Thymus (tissue), 11 donors: ENCODE results near the gene ABLIM2. TPM values are rescaled to one million over a fixed set of nuclear protein-coding genes. Genes with fewer than 3 reads are reported as not detected.
A peak's percentile ranks its signal among the peaks of the same experiment; 100 is the strongest.

Source experiments
- DNase-seq, 9 donors: peaks; one replicate each; pipeline ENCODE4 v3.0.0-alpha.2; 2013; ENCODE audit warnings: low spot score in 9 of 9, low read depth in 6 of 9, missing footprints in 1 of 9
- H3K27ac ChIP-seq, 2 donors: one replicate each; pipeline ENCODE4 v1.5.1; 2013; ENCODE audit warnings: control low read depth in 1 of 2, low read depth in 1 of 2, low read length in 1 of 2, mild to moderate bottlenecking in 1 of 2, moderate library complexity in 1 of 2
- H3K27me3 ChIP-seq, 2 donors: one replicate each; pipeline ENCODE4 v1.5.1; 2013; ENCODE audit warnings: low read length in 1 of 2; ENCODE audit not compliant: control insufficient read depth in 2 of 2, insufficient read depth in 1 of 2
- H3K36me3 ChIP-seq, 2 donors: one replicate each; pipeline ENCODE4 v1.5.1; 2013; ENCODE audit warnings: low read length in 1 of 2, mild to moderate bottlenecking in 1 of 2, moderate library complexity in 1 of 2; ENCODE audit not compliant: control insufficient read depth in 2 of 2, insufficient read depth in 2 of 2
- H3K4me1 ChIP-seq, 2 donors: one replicate each; pipeline ENCODE4 v1.5.1; 2013; ENCODE audit warnings: low read length in 2 of 2; ENCODE audit not compliant: control insufficient read depth in 2 of 2, insufficient read depth in 2 of 2
- H3K4me3 ChIP-seq, 2 donors: one replicate each; pipeline ENCODE4 v1.5.1; 2013; ENCODE audit warnings: low read length in 2 of 2, control low read depth in 1 of 2, mild to moderate bottlenecking in 1 of 2
- H3K9me3 ChIP-seq, 2 donors: one replicate each; pipeline ENCODE4 v1.5.1; 2013; ENCODE audit warnings: low read length in 1 of 2, mild to moderate bottlenecking in 1 of 2; ENCODE audit not compliant: control insufficient read depth in 2 of 2, insufficient read depth in 1 of 2
- WGBS: extraction: QIAGEN DNeasy Blood & Tissue Kit; methylation state at CpG from one replicate; pipeline ENCODE4 v1.1.7; 2013; 5-methylcytosine and 5-hydroxymethylcytosine counted together
- polyA plus RNA-seq: library from polyadenylated mRNA; stranded (reverse); fragments of 200-250 nt; gene quantifications from one replicate; pipeline ENCODE4 v1.2.3, GENCODE V29; 2013
- total RNA-seq: library from RNA; stranded (reverse); fragments of 120-200 nt; gene quantifications from one replicate; pipeline ENCODE4 v1.2.4, GENCODE V29; 2013
- donor health status: healthy.

The ABLIM2 gene
- total and polyA plus RNA-seq, 2 donors, result 1.0 to 7.4 TPM

DNA sequence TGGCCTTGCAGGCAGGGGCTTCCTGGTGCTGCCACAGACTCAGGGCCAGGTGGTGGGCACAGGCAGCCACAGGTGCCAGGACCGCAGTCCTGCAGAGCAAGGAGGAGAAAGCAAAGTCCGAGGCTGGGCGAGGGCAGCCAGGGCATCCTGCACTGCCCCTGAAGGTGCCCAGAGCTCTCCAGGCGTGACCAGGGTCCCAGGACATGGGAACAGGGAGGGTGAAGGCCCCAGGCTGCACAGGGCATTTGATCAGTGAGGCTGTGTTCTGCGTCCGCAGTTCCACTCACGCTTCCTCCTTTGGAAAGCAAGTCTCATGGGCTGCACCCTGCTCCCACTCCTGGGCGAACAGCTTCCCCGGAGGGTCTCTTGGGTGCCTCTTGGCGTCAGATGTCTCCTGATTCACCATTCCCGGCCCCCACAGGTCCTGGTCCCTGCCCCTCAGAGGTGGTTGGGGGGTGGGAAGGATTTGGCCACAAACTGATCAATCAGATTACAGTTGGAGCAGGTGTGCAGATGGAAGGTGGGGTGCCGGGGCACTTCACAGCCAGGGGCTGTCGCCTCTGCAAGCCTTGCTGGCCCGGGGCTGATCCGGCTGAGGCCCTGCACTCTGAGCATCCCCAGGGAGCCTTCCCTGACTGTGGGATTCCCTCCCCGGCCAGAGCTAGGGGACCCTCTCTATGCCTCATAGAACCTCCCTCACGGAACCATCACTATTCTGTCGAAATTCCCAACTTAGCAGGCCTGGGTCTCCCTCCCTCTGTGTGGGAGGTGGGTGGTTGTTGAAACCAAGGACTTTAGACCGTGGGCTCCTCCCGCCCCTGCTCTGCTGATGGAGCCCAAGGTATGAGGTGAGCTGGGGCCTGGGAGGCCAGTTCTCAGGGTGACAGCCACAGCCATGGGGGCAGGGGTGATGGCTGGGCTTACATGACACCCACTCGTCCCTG is 43.8 kb upstream of the ABLIM2 start:
- Histone ChIP-seq H3K9me3 (no peaks in the 10 kb centered on the region), H3K4me3 (peak overlapping the region; percentile 76 to 82), H3K27ac (peak overlapping the region; percentile 84 to 92), H3K4me1 (peaks cover 44 to 98% of the 10 kb centered on the region in 2 donors), H3K36me3 (peaks cover 32 to 36% of the 10 kb centered on the region in 2 donors), H3K27me3 (peaks cover 0 to 25% of the 10 kb centered on the region in 2 donors)
- DNase-seq, result peak in 1 of 9 donors; percentile 68
- WGBS, result 19% methylated on average over 21 of the region's 21 CpGs

DNA sequence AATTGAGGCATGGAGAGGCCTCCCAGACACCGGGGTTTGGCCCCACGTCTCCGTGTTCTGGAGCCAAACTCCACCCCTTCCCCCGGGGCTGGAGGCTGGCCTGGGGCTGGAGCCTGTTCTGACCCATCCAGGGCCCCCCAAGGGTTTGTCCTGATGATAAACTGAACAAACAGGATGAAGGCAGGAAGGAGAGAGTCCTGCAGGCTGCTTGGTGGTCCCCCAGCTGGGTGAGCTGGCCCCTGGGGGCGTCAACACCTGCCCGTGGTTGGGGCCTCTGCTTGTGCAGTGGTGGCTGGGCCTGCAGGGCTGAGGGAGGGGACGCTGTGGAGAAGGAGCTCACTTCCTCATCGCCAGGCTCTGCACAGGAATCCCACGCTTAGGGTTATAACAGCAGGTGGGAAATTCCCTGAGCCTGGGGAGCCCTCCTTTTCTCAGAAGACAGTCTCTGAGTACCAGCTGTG is 42.7 kb upstream of the ABLIM2 start:
- H3K4me1 ChIP-seq, result peaks cover 46 to 100% of the 10 kb centered on the region in 2 donors
- peaks cover 0 to 25% of the 10 kb centered on the region in 2 donors for H3K27me3 ChIP-seq
- H3K4me3 ChIP-seq, result peak overlapping the region; percentile 76 to 82
- 1% methylated on average over 9 of the region's 9 CpGs for WGBS
- H3K9me3 ChIP-seq, result no peaks in the 10 kb centered on the region
- peak in 2 of 9 donors; percentile 63 to 77 for DNase-seq
- H3K36me3 ChIP-seq, result peaks cover 22 to 28% of the 10 kb centered on the region in 2 donors
- H3K27ac ChIP-seq, result peak overlapping the region; percentile 84 to 92

GRCh38 chr4:8200302-8200975 is 41.8 kb upstream of the ABLIM2 start:
- Histone ChIP-seq H3K27me3 (peaks cover 0 to 25% of the 10 kb centered on the region in 2 donors), H3K4me3 (peak overlapping the region; percentile 76 to 82), H3K36me3 (peaks cover 14 to 22% of the 10 kb centered on the region in 2 donors), H3K9me3 (peaks cover 0 to 3% of the 10 kb centered on the region in 2 donors), H3K27ac (peak overlapping the region; percentile 92), H3K4me1 (peaks cover 47 to 100% of the 10 kb centered on the region in 2 donors)
- peak in 3 of 9 donors; percentile 65 to 76 (median 66) for DNase-seq
- WGBS, result 14% methylated on average over 30 of the region's 30 CpGs

- H3K27ac ChIP-seq, result peak overlapping the region; percentile 92
These were observed 41.1 kb upstream of the ABLIM2 start for GRCh38 chr4:8199594-8200301.

GRCh38 chr4:8198906-8199593 is 40.4 kb upstream of the ABLIM2 start, which contains the start of gene SH3TC1:
Gene SH3TC1, plus strand, starts transcription at chr4:8199290. Its CDS starts 5,905 bp downstream, at chr4:8205195.
- WGBS, result 2% methylated on average over 32 of the region's 32 CpGs
- peaks cover 0 to 3% of the 10 kb centered on the region in 2 donors for H3K9me3 ChIP-seq
- H3K27me3 ChIP-seq, result peaks cover 0 to 25% of the 10 kb centered on the region in 2 donors
- peak within 1 kb of the TSS; percentile 76 to 82 for H3K4me3 ChIP-seq
- DNase-seq, result peak in 4 of 9 donors; percentile 49 to 71 (median 64)
- H3K27ac ChIP-seq, result peak within 1 kb of the TSS; percentile 92
- H3K36me3 ChIP-seq, result peaks cover 4 to 9% of the 10 kb centered on the region in 2 donors
- H3K4me1 ChIP-seq, result peaks cover 38 to 98% of the 10 kb centered on the region in 2 donors

More at GRCh38 chr4:8199594-8200301, 41.1 kb upstream of the ABLIM2 start:
- Histone ChIP-seq H3K4me3 (peak overlapping the region; percentile 76 to 82), H3K27me3 (peaks cover 0 to 25% of the 10 kb centered on the region in 2 donors), H3K36me3 (peaks cover 9 to 16% of the 10 kb centered on the region in 2 donors), H3K4me1 (peaks cover 41 to 100% of the 10 kb centered on the region in 2 donors), H3K9me3 (peaks cover 0 to 3% of the 10 kb centered on the region in 2 donors)
- peak in 1 of 9 donors; percentile 49 for DNase-seq
- WGBS, result 9% methylated on average over 26 of the region's 26 CpGs

DNA sequence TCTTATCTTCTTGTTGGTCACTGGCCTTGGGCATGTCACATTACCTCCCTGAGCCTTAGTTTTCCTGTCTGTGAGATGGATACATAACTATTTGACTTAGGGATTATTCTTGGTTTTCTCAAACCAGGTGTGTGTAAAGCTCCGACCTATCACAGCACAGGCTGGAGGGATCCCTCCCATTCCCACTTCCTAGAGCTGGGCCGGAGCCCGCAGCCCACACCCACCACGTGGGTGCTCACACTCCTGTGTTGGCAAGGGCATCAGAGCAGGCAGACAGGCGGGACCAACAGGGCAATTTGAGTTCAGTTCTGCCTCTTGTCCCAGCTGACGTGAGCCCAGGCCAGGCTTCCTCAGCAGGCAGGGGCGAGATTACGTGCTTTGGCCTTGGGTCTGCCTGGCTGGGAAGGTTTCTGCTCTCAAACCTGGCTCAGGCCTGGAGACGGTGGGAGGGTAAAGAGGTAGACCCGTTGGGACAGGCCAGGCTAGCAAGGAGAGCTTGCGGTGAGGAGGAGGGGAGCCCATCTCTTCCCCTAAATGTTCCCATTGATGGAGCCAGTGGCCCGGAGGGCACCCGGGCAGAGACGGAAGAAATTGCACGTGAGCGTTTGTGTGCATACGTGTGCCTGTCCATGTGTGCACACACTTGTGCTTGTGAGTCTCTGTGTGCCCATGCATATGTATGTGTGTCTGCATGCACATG is 39.7 kb upstream of the ABLIM2 start:
- 37% methylated on average over 17 of the region's 17 CpGs for WGBS
- peaks cover 37 to 98% of the 10 kb centered on the region in 2 donors for H3K4me1 ChIP-seq
- H3K27ac ChIP-seq, result peak overlapping the region; percentile 10 to 92
- H3K9me3 ChIP-seq, result peaks cover 0 to 3% of the 10 kb centered on the region in 2 donors
- DNase-seq, result no peak
- peaks cover 0 to 25% of the 10 kb centered on the region in 2 donors for H3K27me3 ChIP-seq
- peaks cover 4 to 8% of the 10 kb centered on the region in 2 donors for H3K36me3 ChIP-seq
- H3K4me3 ChIP-seq, result peak overlapping the region; percentile 76 to 82

DNA sequence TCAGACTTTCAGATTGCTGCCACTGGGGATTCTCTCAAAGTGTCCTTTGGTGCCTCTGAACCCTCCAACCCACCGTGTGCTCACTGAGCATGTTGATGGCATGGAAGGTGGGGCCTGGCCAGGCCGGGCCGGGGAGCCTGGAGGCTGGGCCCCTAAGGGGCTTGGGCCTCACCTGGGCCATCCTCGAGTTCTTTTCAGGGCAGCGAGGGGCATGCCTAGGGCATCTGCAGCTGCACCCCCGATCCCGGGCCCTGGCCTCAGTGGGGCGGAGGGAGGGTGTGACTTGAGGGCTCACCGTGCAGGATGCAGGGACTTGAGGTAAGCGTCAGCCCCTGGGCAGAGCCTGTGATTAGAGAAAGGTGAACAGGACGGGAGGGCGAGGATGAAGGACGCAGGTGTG is 38.9 kb upstream of the ABLIM2 start:
- Histone ChIP-seq H3K27ac (no peak overlapping the region), H3K4me1 (peaks cover 40 to 98% of the 10 kb centered on the region in 2 donors)
- no peak for DNase-seq

More for the DNA sequence above, 38.9 kb upstream of the ABLIM2 start:
- Histone ChIP-seq H3K36me3 (peaks cover 0 to 8% of the 10 kb centered on the region in 2 donors), H3K9me3 (peaks cover 0 to 3% of the 10 kb centered on the region in 2 donors), H3K4me3 (no peak overlapping the region), H3K27me3 (peaks cover 0 to 24% of the 10 kb centered on the region in 2 donors)
- WGBS, result 94% methylated on average over 13 of the region's 13 CpGs
